ENCODE data around the gene POLR2J3. TPM values are rescaled to one million over a fixed set of nuclear protein-coding genes. Genes with fewer than 3 reads are reported as not detected.
"Not testable (repeated sequence)": the region's sequence is repeated elsewhere in the genome, so short reads cannot be mapped to it uniquely, and the experiment has no call there.

The POLR2J3 gene
- polyA plus RNA-seq, 3 donors = 24.4 to 133 (median 24.9) TPM

- H3K27me3 ChIP-seq (ENCODE audit: control insufficient read depth in 2 of 2, insufficient read depth in 2 of 2, low read length in 2 of 2); H3K4me3 Mint-ChIP-seq; H3K4me1 Mint-ChIP-seq; H3K4me1 ChIP-seq (ENCODE audit: control insufficient read depth in 1 of 2, insufficient read depth in 2 of 2, low read length in 2 of 2); H3K9me3 Mint-ChIP-seq; H3K36me3 Mint-ChIP-seq; H3K36me3 ChIP-seq (replicated peaks in 1 of 2; ENCODE audit: control insufficient read depth in 1 of 2, insufficient read depth in 2 of 2, low read length in 2 of 2); H3K27me3 Mint-ChIP-seq (ENCODE audit: low read depth in 3 of 3); H3K4me2 ChIP-seq (replicated peaks; ENCODE audit: extremely low read depth, low read length, poor library complexity, severe bottlenecking); H3K27ac ChIP-seq (ENCODE audit: low read depth in 1 of 2, low read length in 2 of 2); H3K9me3 ChIP-seq (replicated peaks in 1 of 2; ENCODE audit: control insufficient read depth in 1 of 2, insufficient read depth in 1 of 2, low read length in 2 of 2); H4K20me1 ChIP-seq (ENCODE audit: insufficient read depth, low read length); H3K27ac Mint-ChIP-seq; H3K79me2 ChIP-seq (ENCODE audit: insufficient read depth, low read length); H3K9ac ChIP-seq (ENCODE audit: insufficient read depth, low read length, poor library complexity, severe bottlenecking); H2AFZ ChIP-seq (ENCODE audit: insufficient read depth, low read depth, low read length, poor library complexity, severe bottlenecking); H3K4me3 ChIP-seq (replicated peaks in 1 of 3; ENCODE audit: low read depth in 2 of 3, low read length in 3 of 3); intact Hi-C loops (cut with micrococcal nuclease); DNase-seq: not testable (repeated sequence)
- WGBS (ENCODE audit: insufficient coverage) = no CpG with 5 or more reads among the region's 5 CpGs
Measured at GRCh38 chr7:102606848-102607247, 34.5 kb upstream of the POLR2J3 start.

GRCh38 chr7:102604431-102605145, 32.2 kb upstream of the POLR2J3 start:
- H3K27me3 Mint-ChIP-seq (ENCODE audit: low read depth in 3 of 3); H3K36me3 Mint-ChIP-seq; H3K4me3 Mint-ChIP-seq; H4K20me1 ChIP-seq (ENCODE audit: insufficient read depth, low read length); H3K9ac ChIP-seq (ENCODE audit: insufficient read depth, low read length, poor library complexity, severe bottlenecking); H3K9me3 ChIP-seq (replicated peaks in 1 of 2; ENCODE audit: control insufficient read depth in 1 of 2, insufficient read depth in 1 of 2, low read length in 2 of 2); intact Hi-C loops (cut with micrococcal nuclease); DNase-seq; H3K27me3 ChIP-seq (ENCODE audit: control insufficient read depth in 2 of 2, insufficient read depth in 2 of 2, low read length in 2 of 2); H3K4me1 ChIP-seq (ENCODE audit: control insufficient read depth in 1 of 2, insufficient read depth in 2 of 2, low read length in 2 of 2); H3K79me2 ChIP-seq (ENCODE audit: insufficient read depth, low read length); H2AFZ ChIP-seq (ENCODE audit: insufficient read depth, low read depth, low read length, poor library complexity, severe bottlenecking); H3K4me3 ChIP-seq (replicated peaks in 1 of 3; ENCODE audit: low read depth in 2 of 3, low read length in 3 of 3); H3K9me3 Mint-ChIP-seq; H3K36me3 ChIP-seq (replicated peaks in 1 of 2; ENCODE audit: control insufficient read depth in 1 of 2, insufficient read depth in 2 of 2, low read length in 2 of 2); H3K27ac Mint-ChIP-seq; H3K4me1 Mint-ChIP-seq; H3K27ac ChIP-seq (ENCODE audit: low read depth in 1 of 2, low read length in 2 of 2); H3K4me2 ChIP-seq (replicated peaks; ENCODE audit: extremely low read depth, low read length, poor library complexity, severe bottlenecking): not testable (repeated sequence)
- WGBS (ENCODE audit: insufficient coverage) = no CpG with 5 or more reads among the region's 19 CpGs

- H3K9me3 Mint-ChIP-seq; H3K4me3 Mint-ChIP-seq; H3K27me3 ChIP-seq (ENCODE audit: control insufficient read depth in 2 of 2, insufficient read depth in 2 of 2, low read length in 2 of 2); H3K4me2 ChIP-seq (replicated peaks; ENCODE audit: extremely low read depth, low read length, poor library complexity, severe bottlenecking); H4K20me1 ChIP-seq (ENCODE audit: insufficient read depth, low read length); H3K4me3 ChIP-seq (replicated peaks in 1 of 3; ENCODE audit: low read depth in 2 of 3, low read length in 3 of 3); H3K4me1 Mint-ChIP-seq; H3K4me1 ChIP-seq (ENCODE audit: control insufficient read depth in 1 of 2, insufficient read depth in 2 of 2, low read length in 2 of 2); H3K9me3 ChIP-seq (replicated peaks in 1 of 2; ENCODE audit: control insufficient read depth in 1 of 2, insufficient read depth in 1 of 2, low read length in 2 of 2); H3K27ac ChIP-seq (ENCODE audit: low read depth in 1 of 2, low read length in 2 of 2); H3K36me3 ChIP-seq (replicated peaks in 1 of 2; ENCODE audit: control insufficient read depth in 1 of 2, insufficient read depth in 2 of 2, low read length in 2 of 2); intact Hi-C loops (cut with micrococcal nuclease); DNase-seq; H3K27ac Mint-ChIP-seq; H3K27me3 Mint-ChIP-seq (ENCODE audit: low read depth in 3 of 3); H3K79me2 ChIP-seq (ENCODE audit: insufficient read depth, low read length); H3K36me3 Mint-ChIP-seq; H3K9ac ChIP-seq (ENCODE audit: insufficient read depth, low read length, poor library complexity, severe bottlenecking); H2AFZ ChIP-seq (ENCODE audit: insufficient read depth, low read depth, low read length, poor library complexity, severe bottlenecking): not testable (repeated sequence)
- no CpG with 5 or more reads among the region's 12 CpGs for WGBS (ENCODE audit: insufficient coverage)
Measured at GRCh38 chr7:102602317-102602716, 29.9 kb upstream of the POLR2J3 start.

GRCh38 chr7:102599699-102600098, 27.3 kb upstream of the POLR2J3 start:
- H2AFZ ChIP-seq (ENCODE audit: insufficient read depth, low read depth, low read length, poor library complexity, severe bottlenecking); H3K4me3 Mint-ChIP-seq; H3K4me3 ChIP-seq (replicated peaks in 1 of 3; ENCODE audit: low read depth in 2 of 3, low read length in 3 of 3); H3K27ac Mint-ChIP-seq; H3K27ac ChIP-seq (ENCODE audit: low read depth in 1 of 2, low read length in 2 of 2); H3K4me1 Mint-ChIP-seq; H3K9me3 ChIP-seq (replicated peaks in 1 of 2; ENCODE audit: control insufficient read depth in 1 of 2, insufficient read depth in 1 of 2, low read length in 2 of 2); intact Hi-C loops (cut with micrococcal nuclease); H3K36me3 Mint-ChIP-seq; H3K79me2 ChIP-seq (ENCODE audit: insufficient read depth, low read length); H3K9me3 Mint-ChIP-seq; H4K20me1 ChIP-seq (ENCODE audit: insufficient read depth, low read length); H3K36me3 ChIP-seq (replicated peaks in 1 of 2; ENCODE audit: control insufficient read depth in 1 of 2, insufficient read depth in 2 of 2, low read length in 2 of 2); H3K27me3 ChIP-seq (ENCODE audit: control insufficient read depth in 2 of 2, insufficient read depth in 2 of 2, low read length in 2 of 2); DNase-seq; H3K4me2 ChIP-seq (replicated peaks; ENCODE audit: extremely low read depth, low read length, poor library complexity, severe bottlenecking); H3K9ac ChIP-seq (ENCODE audit: insufficient read depth, low read length, poor library complexity, severe bottlenecking); H3K4me1 ChIP-seq (ENCODE audit: control insufficient read depth in 1 of 2, insufficient read depth in 2 of 2, low read length in 2 of 2); H3K27me3 Mint-ChIP-seq (ENCODE audit: low read depth in 3 of 3): not testable (repeated sequence)
- no CpG with 5 or more reads among the region's 9 CpGs for WGBS (ENCODE audit: insufficient coverage)

Measured in CD14-positive monocyte (primary cell).